ENCODE data around the gene RBP3.

Gene RBP3

GRCh38 chr10:47310090-47310505 is 38.1 kb upstream of the RBP3 start:
- no peak for TF ChIP-seq CTCF (IDR thresholded peaks at IDR 0.05; ENCODE audit: control extremely low read depth, extremely low read depth, low read depth, missing control alignments)
- ChIA-PET POLR2A (no interaction called here), CTCF (interaction anchor here (2.2 to 7.0 kb wide), 3 partner anchors 12 to 284 kb away, joined by 8 to 125 read pairs (median 68); no protein-coding TSS in a partner anchor)
- no peak for DNase-seq (ENCODE audit: extremely low spot score)

GRCh38 chr10:47311193-47311931 is 36.8 kb upstream of the RBP3 start:
- CTCF ChIA-PET, result interaction anchor here (0.6 to 7.0 kb wide), 22 partner anchors 8 to 318 kb away, joined by 3 to 125 read pairs (median 4); no protein-coding TSS in a partner anchor
- no peak for TF ChIP-seq CTCF (IDR thresholded peaks at IDR 0.05; ENCODE audit: control extremely low read depth, extremely low read depth, low read depth, missing control alignments)
- no peak for DNase-seq (ENCODE audit: extremely low spot score)
- POLR2A ChIA-PET, result no interaction called here

- ChIA-PET POLR2A (no interaction called here), CTCF (interaction anchor here (0.6 to 7.0 kb wide), 22 partner anchors 9 to 319 kb away, joined by 3 to 125 read pairs (median 4); no protein-coding TSS in a partner anchor)
- DNase-seq (ENCODE audit: extremely low spot score), result peak; percentile 85
- peak; percentile 90 for TF ChIP-seq CTCF (IDR thresholded peaks at IDR 0.05; ENCODE audit: control extremely low read depth, extremely low read depth, low read depth, missing control alignments)
Observed at GRCh38 chr10:47311932-47312662, 36.1 kb upstream of the RBP3 start.

GRCh38 chr10:47312663-47312995 is 35.5 kb upstream of the RBP3 start:
- TF ChIP-seq CTCF (IDR thresholded peaks at IDR 0.05; ENCODE audit: control extremely low read depth, extremely low read depth, low read depth, missing control alignments), result no peak
- ChIA-PET CTCF (interaction anchor here (1.0 to 7.0 kb wide), 11 partner anchors 9 to 312 kb away, joined by 3 to 125 read pairs (median 9); no protein-coding TSS in a partner anchor), POLR2A (no interaction called here)
- no peak for DNase-seq (ENCODE audit: extremely low spot score)

- CTCF ChIA-PET, result interaction anchor here (1.9 to 7.0 kb wide), 3 partner anchors 9 to 289 kb away, joined by 5 to 125 read pairs (median 68); no protein-coding TSS in a partner anchor
- POLR2A ChIA-PET, result no interaction called here
- no peak for TF ChIP-seq CTCF (IDR thresholded peaks at IDR 0.05; ENCODE audit: control extremely low read depth, extremely low read depth, low read depth, missing control alignments)
- no peak for DNase-seq (ENCODE audit: extremely low spot score)
Observed at GRCh38 chr10:47314416-47314970, 33.7 kb upstream of the RBP3 start.

- ChIA-PET CTCF (interaction anchor here (1.5 to 7.0 kb wide), 4 partner anchors 10 to 290 kb away, joined by 4 to 125 read pairs (median 36); no protein-coding TSS in a partner anchor), POLR2A (no interaction called here)
- DNase-seq (ENCODE audit: extremely low spot score), result no peak
- TF ChIP-seq CTCF (IDR thresholded peaks at IDR 0.05; ENCODE audit: control extremely low read depth, extremely low read depth, low read depth, missing control alignments), result no peak
Observed at GRCh38 chr10:47315421-47315820, 32.7 kb upstream of the RBP3 start.
